Fibroblast of upper back skin (primary cell): ENCODE results near the gene GALNT10.
A peak's percentile ranks its signal among the peaks of the same experiment; 100 is the strongest.

Experiments
- DNase-seq: peaks from one replicate; pipeline ENCODE4 v3.0.0-alpha.2; 2013

Gene GALNT10

DNA sequence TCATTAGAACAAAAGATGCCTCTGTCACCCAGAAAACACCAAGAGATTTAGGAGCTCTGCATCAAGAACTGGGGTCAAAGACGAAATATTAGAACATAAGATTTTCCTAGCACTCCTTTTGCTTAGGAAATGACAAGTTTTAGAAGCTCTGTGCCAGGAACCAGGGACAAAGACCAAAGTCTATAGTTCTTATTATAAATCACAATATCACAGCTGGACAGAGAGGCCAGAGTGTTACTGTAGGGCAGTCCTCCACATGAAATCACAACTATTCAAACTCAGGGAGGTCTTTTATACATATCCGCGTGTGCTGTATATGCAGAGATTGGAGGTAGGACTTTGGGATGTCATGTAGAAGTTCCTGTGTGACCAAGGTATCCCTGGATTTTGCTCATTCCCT lies 138.5 kb downstream of the GALNT10 start:
- DNase-seq = no peak

DNA sequence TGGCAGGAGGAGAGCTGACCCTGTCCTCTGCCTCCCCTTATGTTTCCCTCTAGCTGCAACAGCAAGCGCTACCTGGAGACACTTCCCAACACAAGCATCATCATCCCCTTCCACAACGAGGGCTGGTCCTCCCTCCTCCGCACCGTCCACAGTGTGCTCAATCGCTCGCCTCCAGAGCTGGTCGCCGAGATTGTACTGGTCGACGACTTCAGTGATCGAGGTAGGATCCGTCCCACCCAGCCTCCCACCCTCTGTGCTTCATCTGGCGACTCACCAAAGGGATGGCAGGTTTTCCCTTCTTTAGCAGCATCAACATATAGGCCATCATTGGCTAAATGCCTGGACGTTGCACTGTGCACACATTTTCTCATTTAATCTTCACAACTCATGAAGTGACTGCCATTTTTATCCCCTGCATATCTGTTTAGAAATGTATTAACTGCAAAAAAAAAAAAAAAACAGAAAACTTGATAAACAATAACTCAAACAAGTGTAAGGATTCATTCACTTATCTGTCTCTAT lies 139.0 kb downstream of the GALNT10 start:
- no peak for DNase-seq

DNA sequence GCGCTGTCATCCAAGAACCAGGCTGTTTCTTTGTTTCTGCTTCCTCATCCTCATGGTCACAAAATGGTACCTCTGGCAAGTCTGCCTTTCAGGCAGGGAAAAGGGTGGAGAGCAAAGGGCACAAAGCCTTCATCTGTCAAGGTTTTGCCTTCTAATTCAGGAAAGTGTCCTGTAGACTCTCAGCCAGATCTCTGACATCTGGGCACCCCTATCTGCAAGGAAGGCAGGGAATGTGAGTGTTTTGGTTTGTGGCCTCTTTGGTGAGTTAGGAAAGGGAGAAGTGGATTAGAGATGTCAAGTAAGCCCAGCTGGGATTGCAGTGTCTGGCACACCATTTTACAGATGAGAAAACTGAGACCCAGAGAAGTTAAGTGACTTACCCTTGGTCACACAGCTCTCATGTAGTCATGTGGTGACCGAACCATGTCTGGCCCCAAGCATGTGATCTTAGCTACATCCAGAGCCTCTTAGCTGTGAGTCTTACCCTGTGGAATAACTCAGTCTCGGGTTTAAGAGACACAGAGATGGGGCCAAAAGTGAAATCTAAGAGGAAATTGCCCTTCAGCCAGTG lies 139.6 kb downstream of the GALNT10 start:
- DNase-seq = no peak

DNA sequence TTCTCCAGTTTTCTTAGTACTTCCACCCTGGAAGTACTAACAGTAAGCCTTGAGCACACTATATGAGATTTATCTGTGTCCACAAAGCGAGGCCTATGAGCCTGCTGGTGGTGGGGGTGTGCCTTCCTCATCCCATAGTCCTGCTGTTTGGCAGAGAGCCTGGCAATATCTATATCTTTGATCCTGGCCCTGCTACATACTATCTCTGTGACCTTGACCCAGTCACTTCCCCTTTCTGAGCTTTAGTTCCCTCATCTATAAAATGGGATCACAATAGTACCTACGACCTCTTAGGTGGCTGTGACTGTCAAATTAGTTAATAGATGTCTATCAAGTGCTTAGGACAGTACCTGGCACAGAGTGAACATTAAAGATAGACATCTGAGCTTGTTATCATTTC lies 140.7 kb downstream of the GALNT10 start:
- DNase-seq = no peak

DNA sequence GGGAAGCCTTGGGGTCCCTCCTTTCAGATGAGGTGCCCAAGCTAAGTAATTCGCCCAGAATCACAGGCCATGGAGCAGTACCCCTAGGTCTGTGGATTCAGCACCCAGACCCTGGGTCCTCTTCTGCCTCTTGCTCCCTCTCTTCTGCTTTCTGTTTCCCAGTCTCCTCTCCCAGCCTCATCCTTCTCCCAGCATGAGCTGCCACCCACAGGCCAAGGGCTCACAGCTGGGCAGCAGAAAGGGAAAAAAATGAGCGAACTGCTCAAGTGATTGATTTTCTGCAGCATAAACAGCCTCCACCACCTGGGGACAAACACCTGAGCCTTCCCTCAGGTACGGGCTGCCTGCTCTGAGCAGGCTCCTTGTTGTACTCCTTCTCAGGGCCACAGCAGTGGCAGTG lies 141.4 kb downstream of the GALNT10 start:
- DNase-seq = no peak

DNA sequence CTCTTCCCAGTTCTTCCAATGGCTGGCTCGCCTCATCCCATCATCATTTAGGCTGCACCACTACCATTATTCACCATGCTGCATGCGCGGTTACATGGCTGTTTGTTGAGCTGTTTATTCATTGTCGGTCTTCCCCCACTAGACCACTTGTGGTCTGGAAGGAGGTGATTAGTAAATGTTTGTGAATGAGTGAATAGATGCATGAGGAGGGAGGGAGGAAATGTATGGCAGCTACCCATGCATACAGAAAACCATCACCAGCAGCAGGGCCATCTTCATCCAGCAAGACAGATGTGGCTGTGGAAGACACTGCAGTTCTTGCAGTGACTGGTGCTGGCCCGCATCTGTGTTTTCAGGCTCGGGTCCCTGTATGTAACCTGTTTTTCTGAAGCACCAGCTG lies 141.9 kb downstream of the GALNT10 start:
- no peak for DNase-seq

DNA sequence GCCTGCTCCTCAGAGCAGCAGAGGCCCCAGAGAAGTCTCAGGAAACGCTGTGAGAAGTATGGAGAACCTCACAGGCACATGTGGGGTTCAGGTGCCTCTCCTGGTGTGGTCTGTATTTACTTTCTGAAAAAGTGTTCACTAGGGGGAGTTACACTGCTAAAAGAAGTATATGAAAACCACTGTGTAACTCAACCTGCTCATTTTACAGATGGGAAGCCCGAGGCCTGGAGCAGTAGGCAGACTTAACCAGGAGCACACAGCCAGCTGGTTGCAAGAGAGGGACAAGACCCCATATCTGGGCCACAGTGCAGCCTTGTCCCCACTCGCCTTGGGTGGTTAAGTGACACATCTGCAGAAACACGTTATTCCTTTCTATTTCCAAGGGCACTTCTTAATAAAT lies 142.5 kb downstream of the GALNT10 start:
- DNase-seq = no peak

DNA sequence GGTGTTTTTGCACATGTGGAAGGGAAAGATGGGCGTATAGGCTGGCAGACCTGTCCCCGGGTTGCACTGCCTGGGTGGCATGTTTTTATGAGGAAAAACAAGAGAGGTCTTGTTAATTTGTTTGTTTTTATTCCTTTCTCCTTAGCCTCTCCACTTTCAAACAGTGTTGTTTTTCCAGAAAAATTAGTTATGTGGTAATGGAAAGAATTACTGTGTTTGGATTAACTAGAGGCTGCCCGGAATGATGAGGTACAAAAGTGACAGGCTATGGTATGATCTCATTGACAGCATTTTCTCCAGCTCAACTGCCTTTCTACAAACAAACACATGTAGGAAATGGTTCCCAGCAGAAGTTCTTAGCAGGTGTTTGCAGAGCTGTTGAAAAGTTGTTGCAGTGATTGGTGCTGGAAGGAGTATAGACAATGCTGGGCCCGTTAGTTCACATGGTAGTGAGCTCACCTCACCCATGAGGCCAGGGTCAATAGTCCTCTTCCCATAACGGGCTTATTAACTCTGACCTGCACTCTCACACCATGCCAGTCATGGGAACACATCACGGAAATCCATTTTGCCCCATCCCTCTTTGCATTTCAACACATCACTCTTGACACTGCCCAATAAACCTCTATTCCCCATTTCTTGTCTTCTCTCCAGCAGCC lies 144.0 kb downstream of the GALNT10 start:
- no peak for DNase-seq

DNA sequence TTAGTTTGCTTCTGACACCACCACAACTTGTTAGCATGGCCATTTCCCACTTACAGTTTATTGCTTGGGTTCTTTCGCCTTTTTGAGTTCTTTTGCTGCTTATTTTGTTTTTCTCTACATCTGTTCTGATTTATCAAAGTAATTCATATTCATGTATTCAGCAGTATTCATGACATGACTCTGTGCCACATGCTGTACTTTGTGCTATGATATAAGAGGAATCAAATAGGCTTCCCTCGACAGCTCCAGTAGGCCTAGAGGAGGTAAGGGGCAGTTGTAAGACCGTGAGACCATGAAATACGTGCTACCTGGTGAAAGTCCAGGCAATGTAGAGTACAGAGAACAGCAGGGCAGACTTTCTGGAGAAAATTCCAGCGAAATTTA lies 144.5 kb downstream of the GALNT10 start:
- no peak for DNase-seq

DNA sequence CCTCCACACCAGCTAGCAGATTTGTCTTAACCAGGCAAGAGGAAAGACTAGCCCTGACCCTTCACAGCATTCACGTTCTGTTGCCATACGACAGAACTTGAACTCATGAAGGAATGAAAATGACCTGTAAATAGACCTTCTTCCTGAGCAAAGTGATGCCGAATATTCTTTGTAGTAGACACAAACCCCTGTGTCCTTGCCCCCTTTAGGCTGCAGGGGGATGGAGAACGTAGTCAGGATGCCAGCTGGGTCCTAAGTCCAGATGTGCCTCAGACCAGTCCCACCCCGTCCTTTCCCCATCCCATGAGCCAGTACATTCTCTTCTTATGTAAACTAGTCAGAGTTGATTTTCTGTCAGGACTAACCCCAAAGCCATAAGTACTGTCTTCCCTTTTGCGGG lies 151.1 kb downstream of the GALNT10 start:
- DNase-seq = no peak

DNA sequence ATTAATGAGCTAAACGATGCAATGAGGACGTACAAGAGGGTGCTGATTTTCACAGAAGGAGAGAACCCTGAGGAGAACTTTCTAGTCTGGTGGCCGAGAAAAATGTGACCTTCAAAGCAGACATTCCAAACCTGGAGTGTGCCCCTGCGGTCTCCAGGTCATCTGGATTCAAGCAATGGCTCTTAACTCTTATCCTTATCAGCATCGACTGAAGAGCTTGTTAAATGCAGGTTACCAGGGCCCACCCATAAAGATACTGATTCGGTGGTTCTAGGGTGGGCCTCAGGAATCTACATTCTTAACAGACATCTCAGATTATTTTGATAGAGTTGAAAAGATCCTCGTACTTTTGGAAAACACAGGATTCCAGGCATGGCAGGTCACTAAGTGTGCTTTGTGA lies 151.7 kb downstream of the GALNT10 start:
- DNase-seq = no peak

DNA sequence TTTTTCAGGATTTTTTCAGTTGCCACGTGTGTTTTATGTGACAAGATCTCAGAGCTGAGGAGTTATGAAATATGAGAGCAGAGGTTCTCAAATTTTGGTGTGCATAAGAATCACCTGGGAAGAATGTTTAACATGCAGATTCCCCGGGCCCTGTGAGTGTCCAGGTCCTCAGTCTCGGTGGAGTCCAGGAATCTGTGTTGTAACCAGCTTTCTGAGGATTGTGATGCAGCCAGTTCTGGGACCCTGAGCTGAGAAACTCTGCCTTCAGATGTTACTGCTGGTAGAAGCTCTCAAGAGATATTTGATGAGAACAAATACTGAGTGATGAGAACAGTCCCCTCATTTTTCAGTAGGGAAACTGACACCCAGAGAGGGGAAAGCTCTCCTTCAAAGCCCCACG lies 152.4 kb downstream of the GALNT10 start:
- no peak for DNase-seq

DNA sequence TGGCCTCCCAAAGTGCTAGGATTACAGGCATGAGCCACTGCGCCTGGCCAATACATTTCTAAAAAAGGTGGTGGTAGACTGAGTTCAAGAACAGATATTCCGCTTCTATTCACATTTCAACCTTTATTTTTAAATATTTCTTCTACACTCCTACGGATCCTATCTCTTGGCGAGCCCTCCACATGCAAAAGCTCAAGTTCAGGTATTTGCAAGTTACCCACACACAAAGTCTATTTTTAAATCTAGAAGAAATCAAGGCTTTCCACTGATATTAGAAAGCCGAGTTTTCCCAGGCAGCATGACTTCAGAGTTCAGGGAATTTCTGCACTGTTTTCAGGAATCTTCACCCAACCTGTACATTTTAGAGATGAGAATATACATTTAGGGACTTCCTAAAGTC lies 153.9 kb downstream of the GALNT10 start:
- DNase-seq = no peak

DNA sequence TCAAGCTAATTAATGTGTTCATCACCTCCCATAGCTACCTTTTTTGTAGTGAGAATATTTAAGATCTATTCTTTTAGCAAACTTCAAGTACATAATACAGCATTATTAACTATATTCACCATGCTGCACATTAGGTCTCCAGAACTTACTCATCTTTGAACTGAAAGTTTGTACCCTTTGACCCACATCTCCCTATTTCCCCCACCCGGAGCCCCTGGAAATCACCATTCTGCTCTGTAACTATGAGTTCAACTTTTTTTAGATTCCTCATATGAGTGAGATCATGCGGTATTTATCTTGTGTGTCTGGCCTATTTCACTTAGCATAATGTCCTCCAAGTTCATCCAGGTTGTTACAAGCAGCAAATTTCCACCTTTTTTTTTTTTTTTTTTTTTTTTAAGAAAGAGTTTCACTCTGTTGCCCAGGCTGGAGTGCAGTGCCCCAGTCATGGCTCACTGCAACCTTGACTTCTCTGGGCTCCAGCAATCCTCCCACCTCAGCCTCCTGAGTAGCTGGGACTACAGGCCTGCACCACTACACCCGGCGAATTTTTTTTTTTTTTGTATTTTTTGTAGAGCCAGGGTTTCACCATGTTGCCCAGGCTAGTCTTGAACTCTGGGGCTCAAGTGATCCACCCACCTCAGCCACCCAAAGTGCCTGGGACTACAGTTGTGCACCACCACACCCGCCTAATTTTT lies 154.9 kb downstream of the GALNT10 start:
- DNase-seq = no peak

DNA sequence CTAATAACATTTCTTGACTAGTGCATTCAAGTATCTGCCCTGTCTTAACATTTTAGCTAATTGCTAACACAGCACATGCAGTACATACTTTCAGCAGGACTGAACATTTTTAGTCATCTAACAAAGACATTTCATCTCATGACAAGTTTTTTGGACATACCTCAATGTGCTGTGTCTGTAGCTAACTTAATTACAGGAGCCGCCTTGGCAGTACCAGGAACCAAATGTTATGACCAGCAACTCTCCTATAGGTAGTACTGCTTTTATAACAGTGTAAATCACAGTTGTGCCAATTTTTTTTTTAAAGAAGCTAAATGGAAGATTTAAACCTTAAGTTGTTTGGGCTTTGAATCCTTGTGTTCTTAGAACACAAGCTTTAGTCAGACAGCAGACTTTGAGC lies 155.9 kb downstream of the GALNT10 start:
- DNase-seq = no peak

DNA sequence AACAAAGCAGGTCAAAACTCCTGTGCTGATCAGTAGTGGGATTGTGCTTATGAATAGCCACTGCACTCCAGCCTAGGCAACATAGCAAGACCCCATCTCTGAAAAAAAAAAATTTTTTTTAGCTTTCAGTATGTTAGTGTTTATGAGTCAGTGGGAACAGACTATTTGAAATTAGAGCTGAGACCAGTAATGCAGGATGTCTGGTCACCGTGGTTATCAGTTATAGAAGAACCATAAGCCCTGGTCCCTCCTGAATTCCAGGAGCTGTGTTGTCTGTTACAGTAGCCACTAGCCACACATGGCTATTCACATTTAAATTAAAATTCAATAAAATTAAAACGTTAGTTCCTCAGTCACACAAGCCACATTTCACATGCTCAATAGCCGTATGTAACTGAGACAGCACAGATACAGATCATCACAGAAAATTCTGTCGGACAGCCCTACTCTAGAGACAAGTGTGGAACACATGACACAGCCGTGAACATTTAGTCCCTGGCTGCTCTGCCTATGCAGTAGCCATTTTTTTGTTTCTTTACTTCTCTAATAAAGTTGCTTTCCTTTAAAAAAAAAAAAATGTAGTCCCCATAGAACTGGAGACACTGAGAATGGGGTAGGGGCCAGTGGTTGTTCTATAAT lies 159.2 kb downstream of the GALNT10 start:
- peak; percentile 36 for DNase-seq

DNA sequence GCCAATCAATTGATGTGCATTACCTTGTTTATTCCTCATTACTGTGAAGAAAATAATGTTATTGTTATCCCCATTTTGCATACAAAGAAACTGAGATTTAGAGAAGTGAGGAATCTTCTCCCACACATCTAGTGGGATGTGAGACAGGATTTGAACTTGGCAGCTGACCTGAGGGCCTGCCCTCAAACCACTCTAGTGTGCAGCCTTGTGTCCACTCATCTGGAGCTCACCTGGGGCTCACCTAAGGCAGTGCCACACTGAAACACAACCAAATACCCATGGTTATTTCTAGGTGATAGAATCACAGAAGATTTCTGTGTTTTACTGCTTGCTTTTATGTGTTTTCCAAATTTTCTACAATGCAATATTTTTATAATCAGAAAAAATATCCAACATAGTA lies 160.6 kb downstream of the GALNT10 start:
- no peak for DNase-seq

DNA sequence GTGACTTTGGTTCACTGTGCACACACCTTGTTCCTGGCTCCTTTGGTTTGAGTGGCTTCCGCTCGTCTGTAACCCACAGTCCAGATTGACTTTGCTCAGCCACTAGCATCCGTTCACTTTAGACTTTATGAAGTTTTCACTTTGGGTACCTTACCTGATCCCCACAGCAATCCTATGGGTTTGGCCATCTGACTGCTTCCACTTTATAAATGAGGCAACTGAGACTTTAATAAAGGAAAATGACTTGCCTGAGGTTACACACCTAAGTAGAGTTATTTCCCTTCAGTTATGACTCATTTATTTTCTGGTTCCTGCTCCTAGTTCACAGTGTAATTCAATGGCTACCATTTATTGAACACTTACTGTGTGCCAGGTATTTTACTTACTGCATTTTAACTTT lies 161.0 kb downstream of the GALNT10 start:
- DNase-seq = no peak

DNA sequence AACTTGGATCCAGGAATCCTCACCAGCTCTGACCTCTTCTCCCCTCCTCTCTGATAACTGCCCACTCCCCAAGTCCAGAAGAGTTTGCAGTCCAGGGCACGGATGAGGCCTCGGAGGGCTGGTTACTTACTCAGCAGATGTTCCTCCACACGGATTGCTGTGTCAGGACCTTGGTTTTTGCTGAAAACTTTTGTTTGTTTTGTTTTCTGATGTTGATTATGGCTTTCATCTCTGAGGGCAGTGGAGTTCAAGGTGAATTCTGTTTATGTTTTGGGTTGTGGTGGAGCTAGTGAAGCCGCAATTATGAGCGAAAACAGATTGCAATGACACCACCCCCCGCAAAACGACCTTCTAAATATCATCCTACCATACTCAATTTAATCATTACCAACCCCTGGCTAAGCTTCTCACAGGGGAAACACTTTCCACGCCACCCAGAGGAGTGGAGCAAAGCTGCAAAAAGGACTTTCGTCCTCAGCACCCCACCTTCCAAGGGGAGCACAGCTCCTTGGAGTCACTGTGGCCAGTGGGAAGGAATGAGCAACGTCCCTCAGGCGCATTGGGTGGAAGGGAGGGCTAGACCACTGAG lies 162.5 kb downstream of the GALNT10 start:
- DNase-seq = no peak

DNA sequence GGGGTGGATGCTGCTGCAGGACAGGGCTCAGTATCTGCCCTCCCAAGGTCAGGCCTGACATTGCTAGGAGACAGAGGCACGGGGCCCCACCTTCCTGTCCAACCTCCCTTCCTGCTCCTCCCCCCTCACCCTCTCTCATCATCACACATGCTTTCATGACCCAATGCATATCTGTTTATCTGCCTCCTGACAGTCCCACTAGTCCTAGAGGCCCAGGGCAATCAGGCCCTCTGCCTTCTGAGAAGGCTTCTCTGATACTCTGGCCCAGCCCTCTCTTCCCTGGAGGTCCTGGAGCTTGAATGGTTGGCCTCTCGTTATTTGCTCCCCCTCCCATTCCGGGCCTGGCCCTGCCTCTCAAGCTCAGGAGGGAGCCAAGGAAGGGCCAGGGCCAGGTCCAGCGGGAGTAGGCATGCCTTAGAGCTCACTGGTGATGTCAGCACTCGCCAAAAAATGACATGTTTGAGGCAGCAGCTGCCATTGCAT lies 164.6 kb downstream of the GALNT10 start:
- DNase-seq = peak; percentile 34

DNA sequence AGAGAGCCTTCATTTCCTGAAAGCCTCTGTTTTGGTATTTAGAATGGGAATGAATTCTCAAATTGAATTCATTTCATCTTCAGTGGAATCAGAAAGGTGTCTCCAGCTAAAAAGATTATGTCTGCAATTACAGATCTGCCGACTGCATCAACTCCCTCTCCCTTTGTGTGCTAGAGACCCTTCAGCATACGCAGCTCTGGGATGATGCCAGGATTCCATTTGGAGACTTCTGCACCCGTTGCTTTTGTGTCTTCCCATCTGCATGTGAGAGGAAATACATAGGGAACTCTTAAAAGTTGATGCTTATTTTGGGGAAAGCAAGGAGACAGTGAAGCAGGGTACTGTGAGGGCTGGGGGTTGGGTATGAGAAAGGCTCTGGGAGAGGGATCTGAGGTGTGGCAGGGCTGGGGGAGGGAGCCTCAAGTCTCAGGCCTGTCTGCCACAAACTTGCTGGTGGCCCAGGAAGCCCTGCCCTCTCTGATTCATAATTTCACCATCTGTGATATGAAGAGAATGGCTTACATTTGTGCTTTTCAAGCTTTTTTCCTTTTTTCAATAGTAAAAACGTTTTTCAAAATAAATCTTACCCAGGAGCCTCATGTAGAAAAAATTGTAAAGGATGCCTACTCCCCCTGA lies 165.6 kb downstream of the GALNT10 start:
- DNase-seq = peak; percentile 71

DNA sequence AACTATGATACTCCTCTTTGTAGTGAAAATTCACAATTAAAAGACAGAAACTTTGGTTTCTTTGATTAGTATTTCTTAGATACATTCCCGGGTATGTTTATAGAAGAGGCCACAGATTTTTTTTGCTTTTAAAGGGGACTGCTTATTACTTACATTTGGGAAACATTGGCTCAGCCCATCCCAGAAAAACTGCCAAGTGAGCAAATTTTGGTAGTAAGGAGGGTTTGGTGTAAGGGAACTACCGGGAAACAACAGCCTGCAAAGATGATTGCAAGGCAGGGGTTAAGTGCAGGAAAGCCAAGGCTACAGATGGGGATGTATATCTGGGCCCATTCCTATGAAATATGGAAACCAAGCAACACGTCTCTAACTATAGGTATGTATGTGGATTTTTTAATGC lies 166.4 kb downstream of the GALNT10 start:
- DNase-seq = no peak
